Suprapubic skin (tissue), 4 donors: ENCODE data around the gene FKBP11. TPM values are rescaled to one million over a fixed set of nuclear protein-coding genes. Genes with fewer than 3 reads are reported as not detected.
"Not testable (repeated sequence)": the region's sequence is repeated elsewhere in the genome, so short reads cannot be mapped to it uniquely, and the experiment has no call there.

ENCODE experiments used
- DNase-seq, 2 donors: peaks; one replicate each; pipeline ENCODE4 v3.0.0-alpha.2; 2019; ENCODE audit warnings: low spot score in 2 of 2
- H3K27ac ChIP-seq: fragments of 200-600 bp; sonication (generic); one replicate; pipeline ENCODE4 v1.5.1; 2019
- H3K27me3 ChIP-seq: fragments of 200-600 bp; sonication (generic); one replicate; pipeline ENCODE4 v1.5.1; 2019
- H3K36me3 ChIP-seq: fragments of 200-600 bp; sonication (generic); one replicate; pipeline ENCODE4 v1.5.1; 2019
- H3K4me1 ChIP-seq: fragments of 200-600 bp; sonication (generic); one replicate; pipeline ENCODE4 v1.5.1; 2019
- H3K4me3 ChIP-seq: fragments of 200-600 bp; sonication (generic); one replicate; pipeline ENCODE4 v1.5.1; 2019; ENCODE audit warnings: mild to moderate bottlenecking
- H3K9me3 ChIP-seq: fragments of 200-600 bp; sonication (generic); one replicate; pipeline ENCODE4 v1.5.1; 2019
- EP300 ChIP-seq: sonication (generic); formaldehyde crosslinking; IDR thresholded peaks from one replicate; pipeline ENCODE4 v1.6.1; 2017; ENCODE audit warnings: antibody characterized with exemption
- POLR2A ChIP-seq, 2 donors: fragments of 450-650 bp; IDR thresholded peaks; one replicate each; pipeline ENCODE4 v1.6.1; 2017; ENCODE audit warnings: antibody characterized with exemption in 2 of 2, mild to moderate bottlenecking in 2 of 2, moderate library complexity in 2 of 2
- POLR2AphosphoS5 ChIP-seq, 3 donors: sonication (generic); formaldehyde crosslinking; IDR thresholded peaks; one replicate each; pipeline ENCODE4 v1.6.1; 2017; ENCODE audit warnings: antibody characterized with exemption in 3 of 3
- WGBS: methylation state at CpG from one replicate; pipeline ENCODE4 v1.1.5; 2018; 5-methylcytosine and 5-hydroxymethylcytosine counted together
- total RNA-seq, 4 donors: library from RNA; depleted of rRNA; stranded (reverse); fragments of >200 nt; gene quantifications; one replicate each; pipeline ENCODE4 v1.1.0, GENCODE V29; 2016
- TF ChIP-seq, protein P1 (sequence below), 2 donors: fragments of 200-600 bp in 1 of 2; fragments of 450-650 bp in 1 of 2; sonication (generic) in 1 of 2; IDR thresholded peaks; one replicate each; pipeline ENCODE4 v1.5.1; 2016 to 2019; ENCODE audit warnings: antibody characterized with exemption in 2 of 2, mild to moderate bottlenecking in 1 of 2, moderate library complexity in 1 of 2

The FKBP11 gene
- total RNA-seq, 4 donors from 2014 or later = 8.9 to 18.9 (median 15.3) TPM

DNA sequence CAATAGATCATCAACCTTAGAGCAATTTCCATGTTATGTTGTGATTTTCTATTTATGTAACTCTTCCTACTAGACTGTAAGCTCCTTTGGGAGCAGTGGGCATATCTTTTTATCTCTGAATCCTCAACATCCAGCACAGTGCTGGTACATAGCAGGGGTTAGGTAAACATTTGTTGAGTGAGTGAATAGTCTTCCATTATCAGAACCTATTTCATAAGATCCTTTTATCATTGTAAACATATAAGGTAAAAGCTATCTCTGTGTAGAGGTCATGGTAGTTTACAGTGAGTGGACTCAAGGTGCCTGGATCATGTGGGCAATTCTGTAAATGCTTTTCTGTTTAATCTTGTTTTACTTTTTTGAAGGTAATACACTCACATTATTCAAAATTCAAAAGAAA is 15.1 kb downstream of the FKBP11 start:
- Histone ChIP-seq H3K36me3 (no peaks in the 10 kb centered on the region), H3K9me3 (no peaks in the 10 kb centered on the region), H3K4me1 (no peaks in the 10 kb centered on the region), H3K4me3 (no peak overlapping the region), H3K27ac (no peak overlapping the region), H3K27me3 (no peaks in the 10 kb centered on the region)
- TF ChIP-seq POLR2A (IDR thresholded peaks at IDR 0.05) (no peak), EP300 (no peak), POLR2AphosphoS5 (IDR thresholded peaks at IDR 0.05) (no peak)
- TF ChIP-seq, protein P1, sequence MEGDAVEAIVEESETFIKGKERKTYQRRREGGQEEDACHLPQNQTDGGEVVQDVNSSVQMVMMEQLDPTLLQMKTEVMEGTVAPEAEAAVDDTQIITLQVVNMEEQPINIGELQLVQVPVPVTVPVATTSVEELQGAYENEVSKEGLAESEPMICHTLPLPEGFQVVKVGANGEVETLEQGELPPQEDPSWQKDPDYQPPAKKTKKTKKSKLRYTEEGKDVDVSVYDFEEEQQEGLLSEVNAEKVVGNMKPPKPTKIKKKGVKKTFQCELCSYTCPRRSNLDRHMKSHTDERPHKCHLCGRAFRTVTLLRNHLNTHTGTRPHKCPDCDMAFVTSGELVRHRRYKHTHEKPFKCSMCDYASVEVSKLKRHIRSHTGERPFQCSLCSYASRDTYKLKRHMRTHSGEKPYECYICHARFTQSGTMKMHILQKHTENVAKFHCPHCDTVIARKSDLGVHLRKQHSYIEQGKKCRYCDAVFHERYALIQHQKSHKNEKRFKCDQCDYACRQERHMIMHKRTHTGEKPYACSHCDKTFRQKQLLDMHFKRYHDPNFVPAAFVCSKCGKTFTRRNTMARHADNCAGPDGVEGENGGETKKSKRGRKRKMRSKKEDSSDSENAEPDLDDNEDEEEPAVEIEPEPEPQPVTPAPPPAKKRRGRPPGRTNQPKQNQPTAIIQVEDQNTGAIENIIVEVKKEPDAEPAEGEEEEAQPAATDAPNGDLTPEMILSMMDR (IDR thresholded peaks at IDR 0.05) = no peak
- DNase-seq = no peak

DNA sequence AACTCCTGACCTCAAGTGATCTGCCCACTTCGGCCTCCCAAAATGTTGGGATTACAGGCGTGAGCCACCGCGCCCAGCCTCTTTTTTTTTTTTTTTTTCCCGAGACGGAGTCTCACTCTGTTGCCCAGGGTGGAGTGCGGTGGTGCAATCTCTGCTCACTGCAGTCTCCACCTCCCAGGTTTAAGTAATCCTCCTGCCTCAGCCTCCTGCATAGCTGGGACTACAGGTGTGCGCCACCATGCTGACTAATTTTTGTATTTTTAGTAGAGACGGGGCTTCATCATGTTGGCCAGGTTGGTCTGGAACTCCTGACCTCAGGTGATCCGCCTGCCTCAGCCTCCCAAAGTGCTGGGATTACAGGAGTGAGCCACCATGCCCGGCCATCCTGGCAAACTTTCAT is 15.6 kb downstream of the FKBP11 start:
- 86% methylated on average over 11 of the region's 11 CpGs for WGBS
- not testable (repeated sequence) for H3K27ac ChIP-seq, H3K4me3 ChIP-seq, H3K27me3 ChIP-seq, DNase-seq, H3K36me3 ChIP-seq, H3K9me3 ChIP-seq, H3K4me1 ChIP-seq

DNA sequence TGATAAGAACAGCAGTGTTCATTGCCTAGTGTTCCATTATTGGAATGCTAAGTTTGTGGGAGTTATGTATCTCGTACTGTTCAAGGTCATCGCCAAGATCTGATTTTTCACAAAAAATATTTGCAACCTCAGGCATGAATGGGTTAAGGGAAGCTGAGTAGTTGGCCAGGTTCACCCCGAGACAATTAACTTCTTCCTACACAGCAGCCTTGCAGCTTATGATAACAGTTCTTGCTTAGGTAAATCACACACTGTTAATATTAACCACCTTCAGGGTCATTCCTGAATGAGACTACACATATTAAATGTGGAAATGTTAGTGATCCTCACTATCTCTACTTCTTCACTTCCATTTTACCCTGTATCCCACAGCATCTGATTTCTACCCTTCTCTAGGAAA is 18.0 kb downstream of the FKBP11 start:
- Histone ChIP-seq H3K9me3 (no peaks in the 10 kb centered on the region), H3K36me3 (no peaks in the 10 kb centered on the region), H3K27ac (no peak overlapping the region), H3K4me1 (peaks cover 11% of the 10 kb centered on the region), H3K27me3 (no peaks in the 10 kb centered on the region), H3K4me3 (no peak overlapping the region)
- TF ChIP-seq POLR2A (IDR thresholded peaks at IDR 0.05) (no peak), EP300 (no peak), POLR2AphosphoS5 (IDR thresholded peaks at IDR 0.05) (no peak)
- TF ChIP-seq, protein P1 (IDR thresholded peaks at IDR 0.05) = no peak
- no peak for DNase-seq
- 66% methylated on average over 3 of the region's 3 CpGs for WGBS

DNA sequence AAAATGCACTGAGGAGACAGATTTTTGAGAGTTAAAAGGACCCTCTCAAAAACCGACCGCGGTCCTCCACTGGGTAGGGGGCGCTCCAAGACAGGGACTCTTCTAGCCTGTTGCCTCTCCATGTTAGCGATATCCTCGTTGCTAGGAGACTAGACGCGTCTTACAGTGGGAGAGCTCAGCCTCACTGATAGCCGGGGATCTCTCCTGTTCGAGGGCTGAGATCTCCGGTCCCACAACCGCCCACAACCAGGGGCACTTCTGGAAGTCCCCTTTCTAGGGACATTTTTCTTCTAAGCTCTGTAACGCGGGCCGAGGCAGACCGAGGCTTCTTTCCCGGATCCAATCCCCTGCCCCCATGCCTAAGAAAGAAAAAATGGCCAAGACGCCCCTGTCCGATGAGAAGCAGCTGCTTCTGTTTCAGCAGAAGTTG is 21.3 kb downstream of the FKBP11 start:
- Histone ChIP-seq H3K4me3 (peak overlapping the region; percentile 41), H3K27ac (no peak overlapping the region)

DNA sequence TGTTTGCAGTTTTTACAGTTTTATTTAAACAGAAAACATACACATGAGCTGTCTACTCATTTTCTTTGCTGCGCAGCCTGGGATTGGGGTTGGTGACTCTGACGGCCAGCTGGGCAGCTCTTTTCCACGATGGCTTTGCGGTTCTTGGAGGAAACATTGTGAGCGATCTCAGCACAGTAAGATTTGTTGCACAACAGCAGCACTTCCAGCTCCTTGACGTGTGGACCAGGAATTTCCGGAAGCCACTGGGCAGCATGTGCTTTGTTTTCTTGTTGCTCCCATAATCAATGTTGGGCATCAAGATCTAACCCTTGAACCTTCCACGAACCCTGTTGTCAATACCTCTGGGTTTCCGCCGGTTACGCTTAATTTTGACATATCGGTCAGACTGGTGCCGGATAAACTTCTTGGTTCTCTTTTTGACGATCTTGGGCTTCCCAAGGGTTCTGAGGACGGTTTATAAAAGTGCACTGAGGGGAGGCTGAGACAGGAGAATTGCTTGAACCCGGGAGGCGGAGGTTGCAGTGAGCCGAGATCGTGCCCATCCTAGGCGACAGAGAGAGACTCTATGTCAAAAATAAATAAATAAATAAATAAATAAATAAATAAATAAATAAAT is 21.8 kb downstream of the FKBP11 start:
- 72% methylated on average over 20 of the region's 20 CpGs for WGBS
- TF ChIP-seq EP300 (no peak), POLR2AphosphoS5 (IDR thresholded peaks at IDR 0.05) (no peak), POLR2A (IDR thresholded peaks at IDR 0.05) (no peak)
- TF ChIP-seq, protein P1 (IDR thresholded peaks at IDR 0.05) = no peak
- no peaks in the 10 kb centered on the region for H3K27me3 ChIP-seq
- no peaks in the 10 kb centered on the region for H3K36me3 ChIP-seq
- H3K9me3 ChIP-seq = no peaks in the 10 kb centered on the region
- H3K4me1 ChIP-seq = peaks cover 11% of the 10 kb centered on the region
- H3K4me3 ChIP-seq = peak overlapping the region; percentile 41
- H3K27ac ChIP-seq = no peak overlapping the region
- DNase-seq = no peak

More for the DNA sequence above, 21.3 kb downstream of the FKBP11 start:
- Histone ChIP-seq H3K27me3 (no peaks in the 10 kb centered on the region), H3K36me3 (no peaks in the 10 kb centered on the region), H3K4me1 (peaks cover 11% of the 10 kb centered on the region), H3K9me3 (no peaks in the 10 kb centered on the region)
- 3% methylated on average over 19 of the region's 19 CpGs for WGBS
- no peak for TF ChIP-seq EP300
- TF ChIP-seq, protein P1 (IDR thresholded peaks at IDR 0.05) = peak; percentile 18 to 53
- peak; percentile 78 to 84 for DNase-seq

DNA sequence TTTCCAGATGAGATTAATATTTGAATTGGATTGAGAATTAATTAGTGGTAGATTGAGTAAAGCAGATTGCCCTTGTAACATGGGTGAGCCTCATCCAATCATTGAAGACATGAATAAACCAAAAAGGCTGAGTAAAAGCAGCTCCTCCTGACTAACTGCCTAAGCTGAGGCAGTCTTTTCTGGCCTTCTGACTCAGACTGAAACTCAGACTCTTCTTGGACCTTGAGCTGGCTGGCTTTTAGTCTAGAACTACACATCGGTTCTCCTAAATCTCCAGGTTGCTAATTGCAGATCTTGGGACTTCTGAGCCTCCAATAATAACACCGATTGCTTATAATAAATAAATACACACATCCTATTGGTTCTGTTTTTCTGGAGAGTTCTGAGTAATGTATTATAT is 24.0 kb downstream of the FKBP11 start:
- no peaks in the 10 kb centered on the region for H3K36me3 ChIP-seq
- 91% methylated on average over 2 of the region's 2 CpGs for WGBS
- TF ChIP-seq POLR2A (IDR thresholded peaks at IDR 0.05) (no peak), POLR2AphosphoS5 (IDR thresholded peaks at IDR 0.05) (no peak), EP300 (no peak)
- TF ChIP-seq, protein P1 (IDR thresholded peaks at IDR 0.05) = no peak

More for the DNA sequence above, 24.0 kb downstream of the FKBP11 start:
- Histone ChIP-seq H3K4me3 (no peak overlapping the region), H3K27me3 (no peaks in the 10 kb centered on the region), H3K9me3 (no peaks in the 10 kb centered on the region), H3K27ac (no peak overlapping the region), H3K4me1 (peaks cover 11% of the 10 kb centered on the region)
- no peak for DNase-seq
